GM12878 (cell line): ENCODE results near the gene PLAC1. TPM values are rescaled to one million over a fixed set of nuclear protein-coding genes. Genes with fewer than 3 reads are reported as not detected.

Experiments
- ATAC-seq: fragments of 200-7000 bp; cut with Tn5 transposase; 3 replicates; pipeline ENCODE4 v1.9.1; 2020; ENCODE audit warnings: mild to moderate bottlenecking, moderate library complexity
- BruUV-seq: library from RNA; stranded (reverse); fragments of 400-500 nt; replicated peaks from 2 replicates; lab custom pipeline; 2021; lab: Mats Ljungman, UMichigan
- CTCF ChIA-PET: fragments of 300-600 bp; sonication (Branson Sonifier 250); formaldehyde crosslinking; extraction: SDS; loops from one replicate; lab custom pipeline; 2021; ENCODE audit warnings: inconsistent platforms; lab: Yijun Ruan, JAX
- POLR2A ChIA-PET: fragments of 350-600 bp; formaldehyde crosslinking; extraction: SDS; loops from one replicate; lab custom pipeline; 2021; ENCODE audit warnings: inconsistent platforms; lab: Charles Lee
- RAD21 ChIA-PET: fragments of 300-600 bp; sonication (Branson Sonifier 250); formaldehyde crosslinking; loops from one replicate; lab custom pipeline; 2023; ENCODE audit warnings: antibody characterized with exemption; ENCODE audit not compliant: unreplicated experiment; lab: Charles Lee
- SMC1A ChIA-PET: fragments of 300-600 bp; sonication (Branson Sonifier 250); formaldehyde crosslinking; loops from one replicate; lab custom pipeline; 2023; ENCODE audit not compliant: unreplicated experiment, uncharacterized antibody; lab: Charles Lee
- DNase-seq: peaks from one replicate; pipeline ENCODE4 v3.0.0-alpha.2; 2011; ENCODE audit warnings: low read depth, low spot score
- FAIRE-seq: peaks from 3 replicates; lab custom pipeline; 2011; peaks lifted over from hg19 to GRCh38; lab: Jason Lieb, UNC
- H2AFZ ChIP-seq: 2 replicates; pipeline ENCODE4 v1.6.0; 2011; ENCODE audit warnings: low read depth, low read length, control low read depth; ENCODE audit not compliant: control insufficient read depth
- H3K27ac ChIP-seq: 2 replicates; pipeline ENCODE4 v1.5.1; 2011; ENCODE audit warnings: control low read depth; ENCODE audit not compliant: control insufficient read depth, insufficient read depth
- H3K27me3 ChIP-seq, 2 experiments: replicated peaks in 1 of 2; 2 replicates each; pipeline versions ENCODE4 v1.6.0 to v1.6.1; 2011; ENCODE audit warnings: low read length in 1 of 2; ENCODE audit not compliant: control insufficient read depth in 2 of 2, insufficient read depth in 2 of 2
- H3K36me3 ChIP-seq, 2 experiments: 2 replicates each; pipeline ENCODE4 v1.5.1; 2011; ENCODE audit warnings: low read length in 1 of 2; ENCODE audit not compliant: control insufficient read depth in 2 of 2, insufficient read depth in 2 of 2
- H3K4me1 ChIP-seq: 2 replicates; pipeline ENCODE4 v1.6.1; 2011; ENCODE audit warnings: mild to moderate bottlenecking, low read length, moderate library complexity, mixed read lengths; ENCODE audit not compliant: control insufficient read depth, insufficient read depth
- H3K4me2 ChIP-seq: 2 replicates; pipeline ENCODE4 v1.6.0; 2011; ENCODE audit warnings: control low read depth; ENCODE audit not compliant: control insufficient read depth, insufficient read depth
- H3K4me3 ChIP-seq: fragments of 200-600 bp; sonication (generic); 2 replicates; pipeline ENCODE4 v1.5.1; 2016
- H3K79me2 ChIP-seq: 2 replicates; pipeline ENCODE4 v1.6.0; 2011; ENCODE audit warnings: low read length; ENCODE audit not compliant: control insufficient read depth, insufficient read depth
- H3K9ac ChIP-seq: 2 replicates; pipeline ENCODE4 v1.8.0; 2011; ENCODE audit warnings: low read length, control low read depth, mixed read lengths; ENCODE audit not compliant: control insufficient read depth, insufficient read depth
- H3K9me3 ChIP-seq: replicated peaks from 3 replicates; pipeline ENCODE4 v1.5.1; 2011; ENCODE audit warnings: mild to moderate bottlenecking, low read length; ENCODE audit not compliant: control insufficient read depth, insufficient read depth
- H4K20me1 ChIP-seq: 2 replicates; pipeline ENCODE4 v1.6.0; 2011; ENCODE audit not compliant: control insufficient read depth, insufficient read depth
- POLR2AphosphoS5 ChIP-seq: IDR thresholded peaks from 2 replicates; pipeline ENCODE4 v1.6.1; 2011; ENCODE audit warnings: mild to moderate bottlenecking, low read length, inconsistent platforms
- WRNIP1 ChIP-seq: IDR thresholded peaks from 2 replicates; pipeline ENCODE4 v1.6.1; 2011; ENCODE audit warnings: low read depth, low read length, improper control_type of control experiment, borderline replicate concordance
- WGBS: methylation state at CpG from one replicate; pipeline ENCODE4 v1.1.6; 2016; ENCODE audit warnings: low lambda C conversion rate; ENCODE audit not compliant: insufficient replicate concordance, insufficient coverage; ENCODE audit errors: missing lambda C conversion rate; 5-methylcytosine and 5-hydroxymethylcytosine counted together
- in situ Hi-C: fragments of 300-500 bp; cut with MboI; formaldehyde crosslinking; loops from 9 replicates; pipeline ENCODE4 v1.14.3; 2018; ENCODE audit warnings: mixed read lengths
- intact Hi-C: fragments of 100-400 bp; cut with micrococcal nuclease; formaldehyde crosslinking; loops from one replicate; pipeline ENCODE4 v1.14.2; 2022; ENCODE audit not compliant: unreplicated experiment
- polyA plus RNA-seq, 11 experiments: library from polyadenylated mRNA; depleted of rRNA in 4 of 11; unstranded in 6 of 11; stranded (reverse) in 5 of 11; fragments of >200 nt; fragmentation: Nextera tagmentation in 4 of 11; fragmentation: Illumina TruSeq in 1 of 11; extraction: Ambion mirVana in 4 of 11; extraction: Trizol in 1 of 11; gene quantifications; 1 replicate in 1 of 11; 2 replicates in 10 of 11; pipeline versions ENCODE4 v1.2.1 to v1.2.3, GENCODE V29; 2011 to 2016; ENCODE audit warnings: inconsistent platforms in 2 of 11, missing spikeins in 2 of 11, low read depth in 1 of 11
- total RNA-seq, 4 experiments: library from RNA; depleted of rRNA in 3 of 4; stranded (reverse); fragments of >200 nt in 3 of 4; fragmentation: Illumina TruSeq in 1 of 4; extraction: Trizol in 1 of 4; gene quantifications; 2 replicates each; pipeline versions ENCODE4 v1.2.1 to v1.2.3, GENCODE V29; 2013 to 2021
- TF ChIP-seq, protein P1 (sequence below): IDR thresholded peaks from 2 replicates; pipeline ENCODE4 v1.6.1; 2012; ENCODE audit warnings: improper control_type of control experiment, low read depth, low read length; ENCODE audit not compliant: insufficient replicate concordance
- TF ChIP-seq, protein P2 (sequence below): fragments of 450-650 bp; formaldehyde crosslinking; IDR thresholded peaks from 2 replicates; pipeline ENCODE4 v1.5.0; 2022; ENCODE audit warnings: mild to moderate bottlenecking, missing genetic modification characterization
- TF ChIP-seq, protein P3 (sequence below): IDR thresholded peaks from 2 replicates; pipeline ENCODE4 v1.6.1; 2011; ENCODE audit warnings: borderline replicate concordance, low read depth, mild to moderate bottlenecking, moderate library complexity, low read length; ENCODE audit not compliant: insufficient read depth, poor library complexity, severe bottlenecking
- TF ChIP-seq, protein P4 (sequence below): IDR thresholded peaks from 2 replicates; pipeline ENCODE4 v1.6.1; 2011; ENCODE audit warnings: mild to moderate bottlenecking, low read depth, low read length, moderate library complexity; ENCODE audit not compliant: insufficient replicate concordance

Gene PLAC1
- total and polyA plus RNA-seq, 10 of the 15 experiments (the other 5 are each of a cell fraction or from before 2014, with no cell fraction given) = 0.05 to 0.42 (median 0.17) TPM; not detected in 5

DNA sequence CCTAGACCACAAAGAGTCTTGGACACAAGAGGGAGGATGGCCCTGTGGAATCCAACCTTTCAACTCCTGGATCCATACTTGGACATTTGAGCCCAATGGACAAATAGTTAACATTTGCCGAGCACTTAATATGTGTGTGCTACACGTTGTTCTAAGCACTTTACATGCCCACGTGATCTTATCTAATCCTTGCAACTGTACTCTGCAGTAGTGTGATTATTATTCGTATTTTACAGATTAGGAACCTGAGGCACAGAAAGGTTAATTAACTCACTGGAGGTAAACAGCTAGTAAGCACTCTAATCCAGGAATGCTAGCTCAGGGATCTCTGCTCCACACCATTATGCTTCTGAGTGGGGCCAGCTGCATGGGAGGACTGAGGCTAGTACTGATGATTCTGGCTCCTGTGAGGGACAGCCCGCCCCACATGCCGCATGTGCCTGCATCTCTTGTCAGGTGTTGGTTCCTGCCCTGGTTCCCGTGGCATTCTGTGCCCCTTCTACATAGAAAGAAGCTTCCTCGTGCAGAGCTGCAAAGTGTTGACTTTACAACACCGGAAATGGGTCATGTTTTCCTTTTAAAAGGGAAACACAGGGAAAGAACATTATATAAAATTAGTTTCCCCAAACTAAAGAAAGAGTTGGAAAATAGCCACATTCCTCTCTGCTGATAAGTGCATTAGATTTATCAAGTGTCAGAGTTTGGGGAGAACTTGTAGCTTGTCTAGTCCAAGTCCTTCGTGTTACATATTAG, 34.8 kb downstream of the PLAC1 start:
- Histone ChIP-seq H3K4me2 (no peak overlapping the region; the same call in 1 of the 2 replicates), H3K4me1 (peaks cover 5% of the 10 kb centered on the region), H4K20me1 (no peaks in the 10 kb centered on the region), H2AFZ (no peak overlapping the region), H3K27ac (no peak overlapping the region), H3K9ac (no peak overlapping the region), H3K36me3 (no peaks in the 10 kb centered on the region), H3K27me3 (no peaks in the 10 kb centered on the region), H3K9me3 (no peaks in the 10 kb centered on the region), H3K79me2 (no peaks in the 10 kb centered on the region), H3K4me3 (no peak overlapping the region)
- DNase-seq (no peak), FAIRE-seq (no peak), ATAC-seq (no peak)
- ChIA-PET SMC1A (interaction anchor here (1.2 kb wide), 1 partner anchor 12 kb away, joined by 5 read pairs; no protein-coding TSS in a partner anchor), RAD21 (interaction anchor here (1.9 kb wide), 1 partner anchor 9 kb away, joined by 6 read pairs; no protein-coding TSS in a partner anchor), CTCF (no interaction called here), POLR2A (interaction anchor here (1.2 kb wide), 1 partner anchor 12 kb away, joined by 3 read pairs; no protein-coding TSS in a partner anchor)
- BruUV-seq = no TSS peak
- intact Hi-C loops (no loop called here), in situ Hi-C loops (no loop called here)
- 29% methylated on average over 10 of the region's 10 CpGs for WGBS
- TF ChIP-seq POLR2AphosphoS5 (no peak), WRNIP1 (no peak)
- TF ChIP-seq, protein P1, sequence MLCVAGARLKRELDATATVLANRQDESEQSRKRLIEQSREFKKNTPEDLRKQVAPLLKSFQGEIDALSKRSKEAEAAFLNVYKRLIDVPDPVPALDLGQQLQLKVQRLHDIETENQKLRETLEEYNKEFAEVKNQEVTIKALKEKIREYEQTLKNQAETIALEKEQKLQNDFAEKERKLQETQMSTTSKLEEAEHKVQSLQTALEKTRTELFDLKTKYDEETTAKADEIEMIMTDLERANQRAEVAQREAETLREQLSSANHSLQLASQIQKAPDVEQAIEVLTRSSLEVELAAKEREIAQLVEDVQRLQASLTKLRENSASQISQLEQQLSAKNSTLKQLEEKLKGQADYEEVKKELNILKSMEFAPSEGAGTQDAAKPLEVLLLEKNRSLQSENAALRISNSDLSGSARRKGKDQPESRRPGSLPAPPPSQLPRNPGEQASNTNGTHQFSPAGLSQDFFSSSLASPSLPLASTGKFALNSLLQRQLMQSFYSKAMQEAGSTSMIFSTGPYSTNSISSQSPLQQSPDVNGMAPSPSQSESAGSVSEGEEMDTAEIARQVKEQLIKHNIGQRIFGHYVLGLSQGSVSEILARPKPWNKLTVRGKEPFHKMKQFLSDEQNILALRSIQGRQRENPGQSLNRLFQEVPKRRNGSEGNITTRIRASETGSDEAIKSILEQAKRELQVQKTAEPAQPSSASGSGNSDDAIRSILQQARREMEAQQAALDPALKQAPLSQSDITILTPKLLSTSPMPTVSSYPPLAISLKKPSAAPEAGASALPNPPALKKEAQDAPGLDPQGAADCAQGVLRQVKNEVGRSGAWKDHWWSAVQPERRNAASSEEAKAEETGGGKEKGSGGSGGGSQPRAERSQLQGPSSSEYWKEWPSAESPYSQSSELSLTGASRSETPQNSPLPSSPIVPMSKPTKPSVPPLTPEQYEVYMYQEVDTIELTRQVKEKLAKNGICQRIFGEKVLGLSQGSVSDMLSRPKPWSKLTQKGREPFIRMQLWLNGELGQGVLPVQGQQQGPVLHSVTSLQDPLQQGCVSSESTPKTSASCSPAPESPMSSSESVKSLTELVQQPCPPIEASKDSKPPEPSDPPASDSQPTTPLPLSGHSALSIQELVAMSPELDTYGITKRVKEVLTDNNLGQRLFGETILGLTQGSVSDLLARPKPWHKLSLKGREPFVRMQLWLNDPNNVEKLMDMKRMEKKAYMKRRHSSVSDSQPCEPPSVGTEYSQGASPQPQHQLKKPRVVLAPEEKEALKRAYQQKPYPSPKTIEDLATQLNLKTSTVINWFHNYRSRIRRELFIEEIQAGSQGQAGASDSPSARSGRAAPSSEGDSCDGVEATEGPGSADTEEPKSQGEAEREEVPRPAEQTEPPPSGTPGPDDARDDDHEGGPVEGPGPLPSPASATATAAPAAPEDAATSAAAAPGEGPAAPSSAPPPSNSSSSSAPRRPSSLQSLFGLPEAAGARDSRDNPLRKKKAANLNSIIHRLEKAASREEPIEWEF = no peak
- TF ChIP-seq, protein P2, sequence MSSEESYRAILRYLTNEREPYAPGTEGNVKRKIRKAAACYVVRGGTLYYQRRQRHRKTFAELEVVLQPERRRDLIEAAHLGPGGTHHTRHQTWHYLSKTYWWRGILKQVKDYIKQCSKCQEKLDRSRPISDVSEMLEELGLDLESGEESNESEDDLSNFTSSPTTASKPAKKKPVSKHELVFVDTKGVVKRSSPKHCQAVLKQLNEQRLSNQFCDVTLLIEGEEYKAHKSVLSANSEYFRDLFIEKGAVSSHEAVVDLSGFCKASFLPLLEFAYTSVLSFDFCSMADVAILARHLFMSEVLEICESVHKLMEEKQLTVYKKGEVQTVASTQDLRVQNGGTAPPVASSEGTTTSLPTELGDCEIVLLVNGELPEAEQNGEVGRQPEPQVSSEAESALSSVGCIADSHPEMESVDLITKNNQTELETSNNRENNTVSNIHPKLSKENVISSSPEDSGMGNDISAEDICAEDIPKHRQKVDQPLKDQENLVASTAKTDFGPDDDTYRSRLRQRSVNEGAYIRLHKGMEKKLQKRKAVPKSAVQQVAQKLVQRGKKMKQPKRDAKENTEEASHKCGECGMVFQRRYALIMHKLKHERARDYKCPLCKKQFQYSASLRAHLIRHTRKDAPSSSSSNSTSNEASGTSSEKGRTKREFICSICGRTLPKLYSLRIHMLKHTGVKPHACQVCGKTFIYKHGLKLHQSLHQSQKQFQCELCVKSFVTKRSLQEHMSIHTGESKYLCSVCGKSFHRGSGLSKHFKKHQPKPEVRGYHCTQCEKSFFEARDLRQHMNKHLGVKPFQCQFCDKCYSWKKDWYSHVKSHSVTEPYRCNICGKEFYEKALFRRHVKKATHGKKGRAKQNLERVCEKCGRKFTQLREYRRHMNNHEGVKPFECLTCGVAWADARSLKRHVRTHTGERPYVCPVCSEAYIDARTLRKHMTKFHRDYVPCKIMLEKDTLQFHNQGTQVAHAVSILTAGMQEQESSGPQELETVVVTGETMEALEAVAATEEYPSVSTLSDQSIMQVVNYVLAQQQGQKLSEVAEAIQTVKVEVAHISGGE (CRISPR knock-in tag) = no peak
- TF ChIP-seq, protein P3, sequence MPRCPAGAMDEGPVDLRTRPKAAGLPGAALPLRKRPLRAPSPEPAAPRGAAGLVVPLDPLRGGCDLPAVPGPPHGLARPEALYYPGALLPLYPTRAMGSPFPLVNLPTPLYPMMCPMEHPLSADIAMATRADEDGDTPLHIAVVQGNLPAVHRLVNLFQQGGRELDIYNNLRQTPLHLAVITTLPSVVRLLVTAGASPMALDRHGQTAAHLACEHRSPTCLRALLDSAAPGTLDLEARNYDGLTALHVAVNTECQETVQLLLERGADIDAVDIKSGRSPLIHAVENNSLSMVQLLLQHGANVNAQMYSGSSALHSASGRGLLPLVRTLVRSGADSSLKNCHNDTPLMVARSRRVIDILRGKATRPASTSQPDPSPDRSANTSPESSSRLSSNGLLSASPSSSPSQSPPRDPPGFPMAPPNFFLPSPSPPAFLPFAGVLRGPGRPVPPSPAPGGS = no peak
- TF ChIP-seq, protein P4, sequence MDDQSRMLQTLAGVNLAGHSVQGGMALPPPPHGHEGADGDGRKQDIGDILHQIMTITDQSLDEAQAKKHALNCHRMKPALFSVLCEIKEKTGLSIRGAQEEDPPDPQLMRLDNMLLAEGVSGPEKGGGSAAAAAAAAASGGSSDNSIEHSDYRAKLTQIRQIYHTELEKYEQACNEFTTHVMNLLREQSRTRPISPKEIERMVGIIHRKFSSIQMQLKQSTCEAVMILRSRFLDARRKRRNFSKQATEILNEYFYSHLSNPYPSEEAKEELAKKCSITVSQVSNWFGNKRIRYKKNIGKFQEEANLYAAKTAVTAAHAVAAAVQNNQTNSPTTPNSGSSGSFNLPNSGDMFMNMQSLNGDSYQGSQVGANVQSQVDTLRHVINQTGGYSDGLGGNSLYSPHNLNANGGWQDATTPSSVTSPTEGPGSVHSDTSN = no peak
